GM23248 (cell line): ENCODE data around the gene DDX47. TPM values are rescaled to one million over a fixed set of nuclear protein-coding genes. Genes with fewer than 3 reads are reported as not detected.

Source experiments
- DNase-seq: peaks from one replicate; pipeline ENCODE4 v3.0.0-alpha.2; 2015
- H2AFZ ChIP-seq: fragments of 200-600 bp; sonication (generic); 2 replicates; pipeline ENCODE4 v1.6.1; 2016; ENCODE audit warnings: antibody characterized with exemption
- H3F3A ChIP-seq: fragments of 200-600 bp; sonication (generic); 2 replicates; pipeline ENCODE4 v1.6.1; 2016; ENCODE audit warnings: mild to moderate bottlenecking, antibody characterized with exemption, mixed run types; ENCODE audit not compliant: insufficient read depth
- H3K27ac ChIP-seq: fragments of 200-600 bp; sonication (generic); 2 replicates; pipeline ENCODE4 v1.5.1; 2016; ENCODE audit warnings: mild to moderate bottlenecking
- H3K27me3 ChIP-seq: fragments of 200-600 bp; sonication (generic); replicated peaks from 2 replicates; pipeline ENCODE4 v1.6.1; 2016; ENCODE audit warnings: mild to moderate bottlenecking; ENCODE audit not compliant: insufficient read depth
- H3K36me3 ChIP-seq: fragments of 200-600 bp; sonication (generic); 2 replicates; pipeline ENCODE4 v1.6.1; 2016; ENCODE audit warnings: low read depth, mild to moderate bottlenecking
- H3K4me1 ChIP-seq: fragments of 200-600 bp; sonication (generic); 2 replicates; pipeline ENCODE4 v1.6.1; 2016; ENCODE audit warnings: mild to moderate bottlenecking; ENCODE audit not compliant: insufficient read depth
- H3K4me2 ChIP-seq: fragments of 200-600 bp; sonication (generic); one replicate; pipeline ENCODE4 v1.6.1; 2016; ENCODE audit warnings: mild to moderate bottlenecking; ENCODE audit not compliant: unreplicated experiment
- H3K4me3 ChIP-seq: fragments of 200-600 bp; sonication (generic); 2 replicates; pipeline ENCODE4 v1.5.1; 2016; ENCODE audit warnings: mild to moderate bottlenecking
- H3K79me2 ChIP-seq: fragments of 200-600 bp; sonication (generic); 2 replicates; pipeline ENCODE4 v1.6.1; 2016; ENCODE audit warnings: mild to moderate bottlenecking; ENCODE audit not compliant: insufficient read depth
- H3K9ac ChIP-seq: fragments of 200-600 bp; sonication (generic); 2 replicates; pipeline ENCODE4 v1.6.1; 2016; ENCODE audit warnings: mild to moderate bottlenecking
- H3K9me2 ChIP-seq: fragments of 200-600 bp; sonication (generic); 2 replicates; pipeline ENCODE4 v1.6.1; 2016; ENCODE audit warnings: mixed run types, mild to moderate bottlenecking, moderate library complexity; ENCODE audit not compliant: insufficient read depth
- H3K9me3 ChIP-seq: fragments of 200-600 bp; sonication (generic); one replicate; pipeline ENCODE4 v1.6.1; 2017; ENCODE audit warnings: low read depth
- H4K20me1 ChIP-seq: fragments of 200-600 bp; sonication (generic); 2 replicates; pipeline ENCODE4 v1.6.0; 2016; ENCODE audit not compliant: insufficient read depth
- EZH2 ChIP-seq: fragments of 200-600 bp; sonication (generic); IDR thresholded peaks from 2 replicates; pipeline ENCODE4 v1.6.1; 2018; ENCODE audit warnings: antibody characterized with exemption, mild to moderate bottlenecking; ENCODE audit not compliant: insufficient read depth, poor library complexity, severe bottlenecking
- EZH2phosphoT487 ChIP-seq: fragments of 200-600 bp; sonication (generic); IDR thresholded peaks from 2 replicates; pipeline ENCODE4 v1.6.1; 2018; ENCODE audit warnings: antibody characterized with exemption, moderate library complexity, mild to moderate bottlenecking, low read depth; ENCODE audit not compliant: insufficient read depth
- WGBS, 2 experiments: methylation state at CpG; one replicate each; pipeline ENCODE4 v1.1.6; 2015 to 2017; ENCODE audit warnings: low lambda C conversion rate in 2 of 2, low coverage in 1 of 2; ENCODE audit errors: missing lambda C conversion rate in 2 of 2; 5-methylcytosine and 5-hydroxymethylcytosine counted together
- in situ Hi-C: fragments of 300-500 bp; cut with MboI; formaldehyde crosslinking; loops from 2 replicates; pipeline ENCODE4 v1.15.0; 2020
- polyA plus RNA-seq: library from polyadenylated mRNA; unstranded; fragments of >200 nt; fragmentation: Nextera tagmentation; extraction: Ambion mirVana; gene quantifications from 2 replicates; pipeline ENCODE4 v1.2.1, GENCODE V29; 2016
- total RNA-seq: library from RNA; depleted of rRNA; stranded (reverse); fragments of >200 nt; shearing (Covaris generic); gene quantifications from 2 replicates; pipeline ENCODE4 v1.2.3, GENCODE V29; 2014

The DDX47 gene
- total and polyA plus RNA-seq, 2 experiments from 2014 or later: 119 to 132 TPM

- peak overlapping the region; percentile 59 for H3K4me2 ChIP-seq
These were observed 5.0 kb upstream of the DDX47 start for GRCh38 chr12:12807970-12808702.

GRCh38 chr12:12810553-12811021 lies 2.6 kb upstream of the DDX47 start:
- Histone ChIP-seq H3K4me2 (no peak overlapping the region), H2AFZ (no peak overlapping the region), H3F3A (peaks cover 25% of the 10 kb centered on the region), H3K9me2 (no peaks in the 10 kb centered on the region), H3K27ac (no peak overlapping the region), H3K9me3 (no peaks in the 10 kb centered on the region), H3K79me2 (peaks cover 24% of the 10 kb centered on the region), H3K4me3 (no peak overlapping the region), H3K4me1 (peaks cover 35% of the 10 kb centered on the region), H3K36me3 (peaks cover 10% of the 10 kb centered on the region; the same call in 1 of the 2 replicates), H3K9ac (no peak overlapping the region), H3K27me3 (no peaks in the 10 kb centered on the region), H4K20me1 (no peaks in the 10 kb centered on the region)
- TF ChIP-seq EZH2phosphoT487: no peak
- no peak for TF ChIP-seq EZH2
- in situ Hi-C loops: no loop called here
- 90 to 91% methylated on average over 10 of the region's 10 CpGs for WGBS, 2 experiments
- no peak for DNase-seq

More at GRCh38 chr12:12807970-12808702, 5.0 kb upstream of the DDX47 start:
- Histone ChIP-seq H3K4me1 (peaks cover 39% of the 10 kb centered on the region), H3K36me3 (no peaks in the 10 kb centered on the region), H2AFZ (peak overlapping the region; percentile 62), H4K20me1 (no peaks in the 10 kb centered on the region), H3K4me3 (peak overlapping the region; percentile 29), H3K27ac (peak overlapping the region; percentile 92), H3K79me2 (no peaks in the 10 kb centered on the region; the same call in 1 of the 2 replicates), H3K9me3 (no peaks in the 10 kb centered on the region), H3K27me3 (no peaks in the 10 kb centered on the region), H3K9ac (peak overlapping the region; percentile 69), H3K9me2 (no peaks in the 10 kb centered on the region), H3F3A (peaks cover 37% of the 10 kb centered on the region)
- no peak for TF ChIP-seq EZH2phosphoT487
- TF ChIP-seq EZH2: no peak
- 21 to 24% methylated on average over 11 of the region's 11 CpGs for WGBS, 2 experiments
- in situ Hi-C loops: no loop called here
- peak; percentile 67 for DNase-seq

GRCh38 chr12:12811343-12811742 lies 1.8 kb upstream of the DDX47 start:
- no peaks in the 10 kb centered on the region for H3K27me3 ChIP-seq
- H3K36me3 ChIP-seq: peaks cover 18% of the 10 kb centered on the region; the same call in 1 of the 2 replicates
- no peak overlapping the region for H3K4me2 ChIP-seq
- DNase-seq: no peak
- H3K9me2 ChIP-seq: no peaks in the 10 kb centered on the region
- H3K9ac ChIP-seq: no peak overlapping the region
- H2AFZ ChIP-seq: no peak overlapping the region
- peaks cover 29% of the 10 kb centered on the region for H3F3A ChIP-seq
- no peak overlapping the region for H3K27ac ChIP-seq
- H4K20me1 ChIP-seq: no peaks in the 10 kb centered on the region
- H3K79me2 ChIP-seq: peaks cover 32% of the 10 kb centered on the region
- H3K4me3 ChIP-seq: no peak overlapping the region
- no peak for TF ChIP-seq EZH2
- TF ChIP-seq EZH2phosphoT487: no peak
- in situ Hi-C loops: no loop called here
- peaks cover 42% of the 10 kb centered on the region for H3K4me1 ChIP-seq
- WGBS, 2 experiments: 89 to 92% methylated on average over 3 of the region's 3 CpGs
- H3K9me3 ChIP-seq: no peaks in the 10 kb centered on the region

GRCh38 chr12:12812174-12812573 lies 972 bp upstream of the DDX47 start:
- H3K36me3 ChIP-seq: peaks cover 25% of the 10 kb centered on the region; the same call in 1 of the 2 replicates
- H3K4me1 ChIP-seq: peaks cover 49% of the 10 kb centered on the region
- no peak overlapping the region for H3K4me2 ChIP-seq
- H3F3A ChIP-seq: peaks cover 35% of the 10 kb centered on the region
- TF ChIP-seq EZH2: no peak
- TF ChIP-seq EZH2phosphoT487: no peak
- H3K27me3 ChIP-seq: no peaks in the 10 kb centered on the region
- no peaks in the 10 kb centered on the region for H3K9me3 ChIP-seq
- no peaks in the 10 kb centered on the region for H3K9me2 ChIP-seq
- no peak overlapping the region for H3K9ac ChIP-seq
- no peak overlapping the region for H3K27ac ChIP-seq
- no peak for DNase-seq
- H2AFZ ChIP-seq: no peak overlapping the region
- in situ Hi-C loops: no loop called here
- no peaks in the 10 kb centered on the region for H4K20me1 ChIP-seq
- no peak overlapping the region for H3K4me3 ChIP-seq
- H3K79me2 ChIP-seq: peaks cover 40% of the 10 kb centered on the region
- WGBS, 2 experiments: 93 to 99% methylated on average over 5 of the region's 5 CpGs
